Suprapubic skin (tissue), 4 donors: ENCODE data around the gene SYNM. TPM values are rescaled to one million over a fixed set of nuclear protein-coding genes. Genes with fewer than 3 reads are reported as not detected.
"Not testable (repeated sequence)": the region's sequence is repeated elsewhere in the genome, so short reads cannot be mapped to it uniquely, and the experiment has no call there.

Experiments
- DNase-seq, 2 donors: peaks; one replicate each; pipeline ENCODE4 v3.0.0-alpha.2; 2019; ENCODE audit warnings: low spot score in 2 of 2
- H3K27ac ChIP-seq: fragments of 200-600 bp; sonication (generic); one replicate; pipeline ENCODE4 v1.5.1; 2019
- H3K27me3 ChIP-seq: fragments of 200-600 bp; sonication (generic); one replicate; pipeline ENCODE4 v1.5.1; 2019
- H3K36me3 ChIP-seq: fragments of 200-600 bp; sonication (generic); one replicate; pipeline ENCODE4 v1.5.1; 2019
- H3K4me1 ChIP-seq: fragments of 200-600 bp; sonication (generic); one replicate; pipeline ENCODE4 v1.5.1; 2019
- H3K4me3 ChIP-seq: fragments of 200-600 bp; sonication (generic); one replicate; pipeline ENCODE4 v1.5.1; 2019; ENCODE audit warnings: mild to moderate bottlenecking
- H3K9me3 ChIP-seq: fragments of 200-600 bp; sonication (generic); one replicate; pipeline ENCODE4 v1.5.1; 2019
- CTCF ChIP-seq, 2 donors: fragments of 200-600 bp in 1 of 2; fragments of 450-650 bp in 1 of 2; sonication (generic) in 1 of 2; IDR thresholded peaks; one replicate each; pipeline ENCODE4 v1.5.1; 2016 to 2019; ENCODE audit warnings: antibody characterized with exemption in 2 of 2, mild to moderate bottlenecking in 1 of 2, moderate library complexity in 1 of 2
- EP300 ChIP-seq: sonication (generic); formaldehyde crosslinking; IDR thresholded peaks from one replicate; pipeline ENCODE4 v1.6.1; 2017; ENCODE audit warnings: antibody characterized with exemption
- POLR2A ChIP-seq, 2 donors: fragments of 450-650 bp; IDR thresholded peaks; one replicate each; pipeline ENCODE4 v1.6.1; 2017; ENCODE audit warnings: antibody characterized with exemption in 2 of 2, mild to moderate bottlenecking in 2 of 2, moderate library complexity in 2 of 2
- POLR2AphosphoS5 ChIP-seq, 3 donors: sonication (generic); formaldehyde crosslinking; IDR thresholded peaks; one replicate each; pipeline ENCODE4 v1.6.1; 2017; ENCODE audit warnings: antibody characterized with exemption in 3 of 3
- WGBS: methylation state at CpG from one replicate; pipeline ENCODE4 v1.1.5; 2018; 5-methylcytosine and 5-hydroxymethylcytosine counted together
- total RNA-seq, 4 donors: library from RNA; depleted of rRNA; stranded (reverse); fragments of >200 nt; gene quantifications; one replicate each; pipeline ENCODE4 v1.1.0, GENCODE V29; 2016

The SYNM gene
- total RNA-seq, 4 donors from 2014 or later: 6.7 to 20.3 (median 10.7) TPM

DNA sequence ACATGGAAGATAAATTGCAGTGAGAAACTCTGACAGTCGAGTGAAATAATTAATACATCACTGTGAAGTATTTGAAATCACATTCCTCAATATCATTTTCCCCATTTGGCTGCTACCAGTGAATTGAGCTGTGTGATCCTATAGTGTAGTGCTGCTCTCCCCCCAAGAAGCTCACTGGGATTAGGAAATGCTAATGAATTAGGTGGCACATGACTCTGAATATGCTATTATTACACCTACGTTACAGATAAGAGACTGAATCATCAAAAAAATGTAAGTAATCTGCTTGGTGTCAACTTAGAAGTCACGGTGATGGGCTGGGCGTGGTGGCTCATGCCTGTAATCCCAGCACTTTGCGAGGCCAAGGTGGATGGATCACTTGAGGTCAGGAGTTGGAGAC is 34.7 kb upstream of the SYNM start:
- no peak overlapping the region for H3K27ac ChIP-seq
- WGBS: 64% methylated on average over 5 of the region's 5 CpGs
- no peaks in the 10 kb centered on the region for H3K27me3 ChIP-seq
- H3K36me3 ChIP-seq: no peaks in the 10 kb centered on the region
- no peak overlapping the region for H3K4me3 ChIP-seq
- no peak for DNase-seq
- H3K9me3 ChIP-seq: no peaks in the 10 kb centered on the region
- no peaks in the 10 kb centered on the region for H3K4me1 ChIP-seq
- TF ChIP-seq POLR2AphosphoS5 (IDR thresholded peaks at IDR 0.05): no peak
- no peak for TF ChIP-seq CTCF (IDR thresholded peaks at IDR 0.05)
- TF ChIP-seq POLR2A (IDR thresholded peaks at IDR 0.05): no peak
- no peak for TF ChIP-seq EP300

GRCh38 chr15:99071091-99071680 is 33.7 kb upstream of the SYNM start:
- peak in 1 of 2 donors; percentile 57 for DNase-seq
- H3K27ac ChIP-seq: no peak overlapping the region
- no peaks in the 10 kb centered on the region for H3K4me1 ChIP-seq
- no peaks in the 10 kb centered on the region for H3K27me3 ChIP-seq
- H3K4me3 ChIP-seq: no peak overlapping the region
- WGBS: 81% methylated on average over 7 of the region's 10 CpGs
- H3K36me3 ChIP-seq: no peaks in the 10 kb centered on the region
- no peak for TF ChIP-seq POLR2AphosphoS5 (IDR thresholded peaks at IDR 0.05)
- TF ChIP-seq CTCF (IDR thresholded peaks at IDR 0.05): no peak
- no peak for TF ChIP-seq POLR2A (IDR thresholded peaks at IDR 0.05)
- no peak for TF ChIP-seq EP300
- no peaks in the 10 kb centered on the region for H3K9me3 ChIP-seq

DNA sequence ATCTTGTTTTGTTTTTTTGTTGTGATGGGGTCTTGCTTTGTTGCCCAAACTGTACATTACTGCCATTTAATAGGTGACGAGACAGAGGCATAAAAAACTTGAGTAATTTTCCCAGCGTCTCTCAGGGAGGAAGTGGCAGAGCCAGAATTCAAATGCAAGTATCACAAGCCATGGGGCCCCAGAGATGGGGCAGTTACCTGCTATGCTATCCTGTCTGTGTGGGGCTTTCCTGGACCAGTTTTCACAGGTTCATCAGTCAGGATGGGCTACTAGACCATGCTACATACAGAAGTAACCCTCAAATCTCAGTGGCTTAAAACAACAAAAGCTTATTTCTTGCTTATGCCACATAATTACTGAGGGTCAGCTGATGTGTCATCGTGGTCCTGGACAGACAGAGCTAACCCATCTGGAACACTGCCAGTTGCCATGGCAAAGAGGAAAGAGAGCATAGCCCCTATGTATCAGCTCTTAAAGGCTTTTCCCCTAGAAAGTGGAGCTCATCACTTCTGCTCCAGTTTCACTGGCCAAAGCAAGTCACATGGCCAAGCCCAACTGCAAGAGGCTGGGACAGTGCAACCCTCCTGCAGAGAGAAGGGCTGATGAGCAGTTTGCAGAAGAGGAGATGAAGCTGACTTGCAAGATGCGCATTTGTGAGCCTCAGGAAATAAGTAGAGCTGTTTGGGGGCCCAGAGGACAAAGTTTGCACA is 31.7 kb upstream of the SYNM start:
- H3K27ac ChIP-seq: no peak overlapping the region
- no peaks in the 10 kb centered on the region for H3K27me3 ChIP-seq
- H3K4me1 ChIP-seq: no peaks in the 10 kb centered on the region
- WGBS: 66% methylated on average over 4 of the region's 4 CpGs
- H3K9me3 ChIP-seq: no peaks in the 10 kb centered on the region
- no peaks in the 10 kb centered on the region for H3K36me3 ChIP-seq
- no peak for TF ChIP-seq POLR2AphosphoS5 (IDR thresholded peaks at IDR 0.05)
- no peak for TF ChIP-seq POLR2A (IDR thresholded peaks at IDR 0.05)
- no peak for TF ChIP-seq EP300
- TF ChIP-seq CTCF (IDR thresholded peaks at IDR 0.05): no peak
- peak in 1 of 2 donors; percentile 37 for DNase-seq
- no peak overlapping the region for H3K4me3 ChIP-seq

DNA sequence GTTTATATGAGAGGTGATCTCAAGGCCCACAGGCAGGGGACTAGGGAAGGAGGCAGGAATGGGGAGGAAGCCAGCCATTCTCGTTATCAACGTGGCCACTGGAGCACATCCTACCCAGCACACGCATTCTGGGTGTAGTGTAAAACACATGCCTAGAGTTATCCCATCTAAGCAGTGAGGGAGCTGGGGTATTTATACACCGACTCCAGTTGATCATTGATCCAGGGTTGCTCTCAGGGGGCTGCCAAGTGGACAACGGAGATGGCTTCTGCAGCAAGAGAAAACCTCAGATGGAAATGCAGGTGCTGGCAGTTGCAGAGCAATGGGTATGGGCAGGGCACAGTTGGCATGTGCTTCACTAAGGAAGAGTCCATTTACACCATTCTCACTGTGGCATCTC is 30.4 kb upstream of the SYNM start:
- Histone ChIP-seq H3K27ac (no peak overlapping the region), H3K4me3 (no peak overlapping the region), H3K36me3 (no peaks in the 10 kb centered on the region), H3K27me3 (no peaks in the 10 kb centered on the region), H3K9me3 (no peaks in the 10 kb centered on the region), H3K4me1 (no peaks in the 10 kb centered on the region)
- 93% methylated on average over 5 of the region's 5 CpGs for WGBS
- TF ChIP-seq CTCF (IDR thresholded peaks at IDR 0.05) (no peak), EP300 (no peak), POLR2AphosphoS5 (IDR thresholded peaks at IDR 0.05) (no peak), POLR2A (IDR thresholded peaks at IDR 0.05) (no peak)
- peak in 1 of 2 donors; percentile 50 for DNase-seq

DNA sequence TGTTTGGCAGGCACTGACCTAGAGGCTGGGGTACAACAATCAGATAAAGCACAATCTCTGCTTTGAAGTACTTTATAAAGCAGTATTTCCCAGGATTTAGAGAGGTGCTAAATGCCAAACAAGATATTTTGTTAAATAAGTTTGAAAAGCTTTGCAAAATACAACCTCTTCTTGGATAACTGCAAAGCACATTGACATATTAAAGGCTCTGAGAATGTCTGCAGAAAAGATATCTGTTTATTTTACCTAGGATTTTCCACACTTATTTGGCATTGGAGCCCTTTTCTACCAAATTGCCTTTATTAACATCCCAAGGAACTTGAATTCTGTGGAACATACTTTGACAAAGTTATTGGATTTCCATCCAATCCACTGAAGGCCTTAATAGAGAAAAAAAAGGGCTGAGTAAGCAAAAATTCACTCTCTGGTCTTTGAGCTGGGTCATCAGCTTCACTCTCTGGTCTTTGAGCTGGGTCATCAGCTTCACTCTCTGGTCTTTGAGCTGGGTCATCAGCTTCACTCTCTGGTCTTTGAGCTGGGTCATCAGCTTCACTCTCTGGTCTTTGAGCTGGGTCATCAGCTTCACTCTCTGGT is 29.7 kb upstream of the SYNM start:
- DNase-seq, H3K27me3 ChIP-seq, H3K9me3 ChIP-seq, H3K4me3 ChIP-seq, H3K36me3 ChIP-seq, H3K4me1 ChIP-seq, H3K27ac ChIP-seq: not testable (repeated sequence)
